ENCODE measurements around the gene PRKCB.
"Not testable (repeated sequence)": the region's sequence is repeated elsewhere in the genome, so short reads cannot be mapped to it uniquely, and the experiment has no call there.

Gene PRKCB

DNA sequence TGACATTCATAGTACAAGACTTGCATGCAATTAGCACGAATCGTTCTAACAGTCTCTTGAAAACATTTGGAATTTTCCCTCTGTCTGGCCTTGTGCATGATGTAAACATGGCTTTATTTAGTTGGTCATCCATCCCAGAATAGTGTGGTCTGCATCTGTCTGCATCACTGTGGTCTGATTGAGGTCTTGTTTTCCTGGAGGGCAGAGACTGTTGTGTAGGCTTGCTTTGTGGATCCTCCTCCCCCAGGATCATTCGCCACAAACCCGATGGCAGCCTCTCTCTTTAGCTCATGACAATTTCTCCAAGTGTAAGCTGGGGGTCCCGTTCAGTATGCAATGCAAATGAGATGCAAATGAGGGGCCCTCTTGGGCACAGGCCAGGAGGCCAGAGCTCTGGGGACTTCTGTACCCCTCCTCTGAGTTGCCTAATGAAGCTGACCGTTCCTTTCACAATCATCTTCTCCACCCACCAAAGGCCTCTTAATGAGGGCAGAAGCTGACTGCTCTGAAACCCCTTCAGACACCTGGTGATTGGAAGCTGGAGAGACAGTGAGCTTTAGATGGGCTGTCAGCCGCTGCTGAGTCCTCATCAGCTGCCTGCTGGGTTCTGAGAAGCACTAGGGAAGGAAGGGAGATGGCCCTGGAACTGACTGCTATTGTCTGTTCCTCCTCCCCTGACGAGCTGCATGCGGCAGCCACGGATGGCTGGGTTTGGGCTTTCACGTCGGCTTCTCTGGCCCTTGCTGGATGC lies 219.1 kb downstream of the PRKCB start:
- DNase-seq = no peak

DNA sequence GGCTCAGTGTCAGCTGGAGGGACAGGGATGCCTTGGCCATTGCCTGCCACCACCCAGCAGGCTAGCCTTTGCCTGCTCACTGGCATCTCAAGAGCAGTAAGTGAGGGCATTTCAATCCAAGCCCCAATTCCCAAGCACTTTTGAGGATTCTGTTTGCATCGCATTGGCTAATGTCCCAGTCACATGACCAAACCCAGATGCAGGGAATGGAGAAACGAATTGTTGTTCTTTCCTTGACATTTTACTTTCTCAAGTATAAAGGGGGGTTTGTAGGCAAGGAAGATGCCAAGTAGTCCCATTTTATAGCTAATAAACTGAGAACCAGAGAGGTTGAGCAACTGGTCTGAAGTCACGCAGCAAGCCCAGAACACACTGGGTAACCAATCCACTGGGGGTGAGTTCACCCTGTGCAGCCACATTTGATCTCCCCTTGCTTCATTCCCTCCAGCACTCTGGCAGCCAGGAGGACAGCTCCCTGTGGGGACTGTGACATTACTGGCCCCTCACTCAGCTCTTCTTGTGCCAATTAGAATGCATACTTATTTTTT lies 226.6 kb downstream of the PRKCB start:
- DNase-seq = no peak

DNA sequence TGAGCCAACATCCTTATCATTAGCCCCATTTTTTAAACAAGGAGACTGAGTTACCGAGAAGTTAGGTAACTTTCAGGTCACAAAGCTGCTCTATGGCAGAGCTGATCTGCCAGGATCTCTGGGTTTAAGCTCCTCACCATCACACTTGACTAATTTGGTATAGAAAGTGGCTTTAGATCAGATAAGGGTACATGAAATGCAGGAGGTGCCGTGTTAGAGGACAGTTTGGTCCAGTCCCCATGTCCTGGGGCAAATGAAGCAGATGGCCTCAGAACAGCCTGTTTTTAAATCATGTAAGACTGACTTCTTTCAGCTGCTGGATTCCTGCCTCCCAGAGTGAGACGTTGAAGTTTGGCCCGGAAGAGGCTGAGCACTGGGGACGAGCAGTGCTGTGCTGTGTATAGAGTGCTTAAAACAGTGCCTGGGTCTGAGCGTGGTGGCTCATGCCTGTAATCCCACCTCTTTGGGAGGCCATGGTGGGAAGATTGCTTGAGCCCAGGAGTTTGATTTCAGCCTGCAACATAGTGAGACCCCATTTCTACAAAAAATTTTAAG lies 233.3 kb downstream of the PRKCB start:
- DNase-seq = no peak

DNA sequence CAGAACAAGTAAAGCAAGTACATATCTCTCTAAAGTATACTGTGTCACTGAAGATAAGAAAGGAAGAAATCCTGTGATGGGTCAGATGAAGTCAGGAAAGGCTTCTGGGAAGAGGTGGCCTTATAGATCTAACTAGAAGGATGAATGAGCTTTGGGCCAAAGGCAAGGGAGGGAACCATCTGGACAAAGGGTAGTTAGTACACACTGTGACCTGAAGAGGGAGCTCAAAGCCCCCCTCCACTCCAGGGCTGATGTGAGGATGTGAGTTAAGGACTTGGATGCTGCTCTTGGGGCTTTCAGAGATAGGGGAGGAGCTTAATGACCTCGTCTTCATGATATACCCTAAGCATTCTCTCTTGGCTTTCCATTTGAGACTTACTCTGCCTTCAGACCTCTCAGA lies 235.1 kb downstream of the PRKCB start:
- peak; percentile 69 for DNase-seq

DNA sequence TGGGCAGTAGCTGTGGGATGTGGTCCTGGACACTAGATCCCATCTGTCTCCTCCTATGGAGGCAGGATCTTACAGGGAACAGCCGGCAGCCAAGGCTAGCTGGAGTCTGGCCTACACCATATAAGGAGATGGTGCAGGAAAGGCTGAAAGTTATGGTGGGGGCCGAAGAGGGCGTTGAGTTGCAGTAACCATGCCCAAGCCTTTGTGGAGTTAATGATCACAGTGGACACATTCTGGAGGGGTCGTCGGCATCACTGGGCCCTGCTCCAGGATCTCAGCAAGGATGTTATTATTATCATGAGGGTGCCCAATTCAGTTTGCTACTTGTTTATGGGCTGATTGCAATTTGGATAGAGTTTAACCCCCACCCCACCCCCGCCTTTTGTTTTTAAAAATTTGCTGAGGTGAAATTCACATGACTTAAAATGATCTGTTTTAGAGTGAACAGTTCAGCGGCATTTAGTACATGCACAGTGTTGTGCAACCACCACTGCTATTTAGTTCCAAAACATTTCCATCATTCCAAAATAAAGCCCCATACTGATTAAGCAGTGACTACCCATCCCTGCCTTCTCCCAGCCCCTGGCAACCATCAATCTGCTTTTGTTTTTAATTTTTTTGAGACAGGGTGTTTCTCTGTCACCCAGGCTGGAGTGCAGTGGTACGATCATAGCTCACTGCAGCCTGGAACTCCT lies 236.0 kb downstream of the PRKCB start:
- DNase-seq = no peak

DNA sequence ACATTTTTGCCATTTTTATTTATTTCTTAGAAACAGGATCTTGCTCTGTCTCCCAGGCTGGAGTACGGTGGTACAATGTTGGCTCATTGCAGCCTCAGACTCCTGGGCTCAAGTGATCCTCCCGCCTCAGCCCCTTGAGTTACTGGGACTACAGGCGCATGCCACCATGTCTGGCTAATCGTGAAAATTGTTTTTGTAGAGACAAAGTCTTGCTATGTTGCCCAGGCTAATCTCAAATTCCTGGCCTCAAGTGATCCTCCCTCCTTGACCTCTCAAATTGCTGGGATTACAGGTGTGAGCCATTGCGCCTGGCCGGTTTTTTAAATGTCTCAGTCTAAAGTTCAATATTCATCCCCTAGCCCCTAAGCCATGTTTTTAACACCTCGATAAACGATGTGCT lies 237.5 kb downstream of the PRKCB start:
- no peak for DNase-seq

DNA sequence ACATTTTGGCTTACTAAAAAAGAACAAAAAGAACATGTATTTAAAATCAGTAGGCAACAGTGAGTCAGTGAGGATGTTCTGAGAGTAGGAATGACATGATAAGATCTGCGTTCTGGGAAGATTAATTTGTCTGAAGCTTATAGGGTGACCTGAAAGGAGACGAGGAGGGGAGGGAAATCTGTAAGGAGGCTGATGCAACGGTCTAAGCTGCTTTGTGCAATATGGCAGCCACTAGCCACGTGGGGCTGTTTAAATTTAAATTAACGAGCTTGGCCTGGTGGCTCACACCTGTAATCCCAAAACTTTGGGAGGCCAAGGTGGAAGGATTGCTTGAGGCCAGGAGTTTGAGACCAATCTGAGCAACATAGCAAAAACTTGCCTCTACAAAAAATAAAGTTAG lies 238.8 kb downstream of the PRKCB start:
- no peak for DNase-seq

DNA sequence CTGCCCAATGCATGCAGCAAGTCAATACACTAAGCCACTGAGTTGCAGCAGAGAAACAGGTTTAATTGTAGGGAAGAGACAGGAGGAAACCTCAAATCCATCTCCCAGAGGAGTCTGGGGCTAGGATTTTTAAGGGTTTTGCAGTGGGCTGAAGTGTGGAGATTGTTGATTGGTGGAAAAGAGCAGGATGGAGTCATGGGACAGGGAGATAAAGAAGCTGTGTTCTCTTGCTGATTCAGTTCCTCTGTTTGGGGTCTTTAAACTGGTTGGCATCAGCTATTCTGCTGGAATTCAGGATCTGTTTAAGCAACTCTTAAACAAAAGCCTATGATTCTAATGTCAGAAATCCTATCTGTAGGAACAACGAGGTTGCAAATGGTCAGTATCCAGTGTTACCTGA lies 239.5 kb downstream of the PRKCB start:
- no peak for DNase-seq

DNA sequence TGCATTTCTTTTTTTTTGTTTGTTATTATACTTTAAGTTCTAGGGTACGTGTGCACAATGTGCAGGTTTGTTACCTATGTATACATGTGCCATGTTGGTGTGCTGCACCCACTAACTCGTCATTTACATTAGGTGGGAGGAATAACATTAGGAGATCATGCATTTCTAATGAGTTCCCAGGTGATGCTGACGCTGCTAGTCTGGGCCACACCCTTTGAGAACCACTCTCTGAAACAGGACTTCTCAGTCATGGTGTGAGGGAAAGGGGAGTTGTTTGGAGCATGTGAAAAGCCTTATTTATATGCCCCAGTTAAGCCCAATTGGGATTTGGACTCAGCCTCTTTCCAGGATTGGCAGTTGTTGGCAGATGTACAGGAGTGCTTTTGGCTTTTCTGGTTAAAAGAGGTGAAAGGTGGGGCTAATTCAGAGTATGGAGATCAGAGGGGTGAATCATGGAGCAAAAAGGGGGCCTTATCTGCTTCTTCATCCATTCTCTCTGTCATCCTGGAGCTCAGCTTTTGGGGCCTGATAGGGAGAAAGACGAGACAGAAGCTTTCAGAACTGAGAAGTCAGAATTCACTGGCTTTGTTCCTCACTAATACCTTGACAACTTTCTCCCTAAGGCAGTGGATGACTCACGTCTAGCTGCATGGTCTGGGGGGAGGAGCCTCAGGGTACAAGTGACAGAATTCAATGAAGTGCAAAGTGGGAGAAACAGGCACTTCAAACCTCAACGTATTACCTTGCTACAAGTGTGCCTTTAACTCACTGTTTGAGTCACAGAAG lies 240.3 kb downstream of the PRKCB start:
- DNase-seq = no peak

DNA sequence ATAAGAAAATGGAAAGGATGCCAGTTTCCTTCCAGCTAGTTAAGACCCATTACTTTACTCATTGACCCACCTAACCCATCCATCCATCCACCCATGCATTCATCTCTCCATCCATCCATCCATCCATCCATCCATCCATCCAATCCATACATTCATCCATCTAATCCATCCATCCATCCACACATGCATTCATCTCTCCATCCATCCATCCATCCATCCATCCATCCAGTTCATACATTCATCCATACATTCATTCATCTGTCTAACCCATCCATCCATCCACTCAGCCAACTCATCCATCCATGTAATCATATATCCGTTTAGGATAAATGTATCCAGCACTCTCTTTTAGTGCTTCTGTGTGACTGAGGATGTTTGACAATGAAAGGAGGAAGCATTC lies 241.5 kb downstream of the PRKCB start:
- DNase-seq = no peak

DNA sequence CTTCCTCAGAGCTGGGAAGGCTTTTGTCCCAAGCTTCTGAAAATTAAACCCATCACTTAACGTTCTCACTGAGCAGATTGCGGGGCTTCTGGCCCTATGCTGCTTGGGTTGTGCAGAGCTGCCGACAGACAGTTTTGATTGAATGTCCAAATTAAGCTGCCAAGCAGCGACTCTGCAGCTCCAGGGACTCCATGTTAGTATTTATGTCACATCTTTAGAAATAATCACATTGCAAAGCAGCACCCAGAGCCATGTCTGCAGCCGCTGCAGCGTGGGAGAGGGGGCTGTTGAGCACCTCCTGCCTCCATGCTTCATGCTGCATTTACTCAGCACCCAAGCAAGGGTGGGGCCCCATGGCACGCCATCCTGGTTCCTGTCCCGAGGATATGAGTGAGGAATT lies 242.2 kb downstream of the PRKCB start:
- no peak for DNase-seq

DNA sequence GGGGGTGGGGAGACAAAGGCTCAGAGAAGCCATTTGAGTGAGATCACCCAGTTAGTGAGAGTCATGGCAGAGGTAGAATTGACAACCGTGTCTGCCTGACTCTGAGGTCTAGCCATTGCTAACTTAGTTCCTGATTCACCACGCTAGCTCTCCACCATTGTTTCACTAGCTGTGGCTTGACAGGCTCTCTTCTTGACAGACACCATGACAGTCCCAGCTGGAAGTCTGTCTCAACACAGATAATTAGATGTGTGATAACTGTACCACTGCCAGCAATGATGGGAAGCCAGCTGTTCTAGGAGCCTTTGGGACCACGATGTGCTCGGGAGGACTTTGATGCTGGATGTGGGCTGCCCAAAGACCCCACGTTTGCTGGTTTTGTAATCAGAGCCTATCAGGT lies 249.9 kb downstream of the PRKCB start:
- no peak for DNase-seq

DNA sequence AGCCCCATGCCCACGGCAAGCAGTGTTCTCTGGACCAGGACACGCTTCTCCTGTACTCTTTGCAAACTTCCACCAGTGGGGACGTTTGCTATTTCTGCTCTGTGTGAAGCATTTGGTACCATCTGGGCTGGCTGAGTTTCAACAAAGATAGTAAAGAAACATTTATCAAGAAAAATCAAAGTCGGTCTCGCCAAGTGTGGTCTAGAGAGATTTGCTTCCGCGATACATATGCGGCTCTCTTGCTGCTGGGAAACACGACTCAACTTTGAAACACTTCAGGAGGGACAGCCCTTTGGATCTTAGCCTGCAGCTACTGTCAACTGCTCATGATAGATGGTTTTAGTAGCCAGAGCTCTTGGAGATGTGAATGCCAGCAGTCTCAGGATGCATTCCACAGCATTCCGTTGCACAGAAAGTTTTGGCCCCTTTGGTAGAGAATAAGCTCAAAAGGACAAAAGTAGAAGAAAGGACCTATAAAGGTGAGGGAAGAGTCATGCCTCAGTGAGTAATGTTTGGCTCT lies 252.2 kb downstream of the PRKCB start:
- DNase-seq = no peak

DNA sequence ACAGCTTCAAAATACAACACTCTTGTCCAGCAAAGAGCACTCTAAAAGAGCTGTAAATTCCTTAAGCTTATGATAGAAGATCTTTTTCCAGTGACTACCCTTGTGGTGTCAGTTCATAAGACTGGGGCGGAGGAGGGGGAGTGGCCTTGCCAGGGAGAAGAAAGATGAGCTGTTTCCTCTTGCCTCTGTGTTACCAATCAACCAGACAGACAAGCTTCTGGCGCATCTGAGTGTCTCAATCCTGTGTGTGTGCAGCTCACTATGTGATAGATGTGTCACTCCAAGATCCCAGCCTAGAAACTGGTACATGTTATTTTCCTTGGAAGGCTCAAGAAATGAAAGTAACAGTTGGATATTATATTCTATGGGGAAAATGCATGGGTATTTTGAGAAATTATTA lies 253.0 kb downstream of the PRKCB start:
- no peak for DNase-seq

DNA sequence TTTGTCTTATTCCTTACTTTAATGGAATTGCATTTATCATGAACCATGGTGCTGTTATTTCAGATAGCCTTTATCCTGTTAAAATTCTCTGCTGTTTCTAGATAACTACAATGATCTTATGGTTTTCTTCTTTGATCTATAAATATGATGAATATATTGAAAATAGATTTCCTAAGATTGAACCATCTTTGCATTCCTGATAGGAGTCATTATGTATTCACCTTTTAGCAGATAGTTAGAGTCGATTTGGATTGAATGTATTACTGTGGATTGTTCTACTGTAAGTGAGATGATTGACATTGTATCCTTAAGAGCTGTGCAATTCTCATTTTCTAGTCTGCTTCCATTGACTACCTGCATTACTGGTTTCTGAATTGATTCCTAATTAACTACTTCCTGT lies 255.3 kb downstream of the PRKCB start:
- no peak for DNase-seq

DNA sequence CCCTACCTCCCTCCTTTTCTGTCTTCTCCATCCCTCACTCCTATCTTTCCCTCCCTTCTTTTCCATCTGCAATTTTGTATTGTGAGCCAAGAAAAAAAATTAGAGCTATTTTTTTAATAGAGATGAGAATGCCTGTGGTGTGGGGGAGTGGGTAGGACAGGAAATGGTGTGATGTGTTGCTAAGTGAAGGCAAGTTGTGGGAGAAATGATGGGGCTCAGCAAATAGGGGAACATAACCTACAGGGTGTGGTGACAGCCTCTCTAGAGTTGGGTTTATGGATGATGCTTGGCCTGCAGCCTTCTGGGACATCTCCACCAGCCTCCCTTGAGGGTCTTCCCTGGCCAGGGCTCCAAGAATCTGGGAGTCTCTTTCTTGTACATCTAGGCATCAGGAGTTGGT lies 257.3 kb downstream of the PRKCB start:
- no peak for DNase-seq

DNA sequence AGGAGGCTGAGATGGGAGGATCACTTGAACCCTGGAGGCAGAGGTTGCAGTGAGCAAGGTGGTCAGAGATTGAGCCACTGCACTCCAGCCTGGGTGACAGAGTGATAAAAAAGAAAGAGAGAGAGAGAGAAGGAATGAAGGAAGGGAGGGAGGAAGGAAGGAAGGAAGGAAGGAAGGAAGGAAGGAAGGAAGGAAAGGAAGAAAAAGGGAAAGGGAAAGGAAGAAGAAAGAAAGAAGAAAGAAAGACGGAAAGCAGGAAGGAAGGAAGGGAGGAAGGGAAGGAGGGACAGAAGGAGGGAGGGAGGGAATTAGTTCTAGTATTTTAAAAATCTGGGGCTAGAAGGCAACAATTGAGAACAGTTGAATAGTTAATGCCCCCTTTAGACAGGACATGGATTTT lies 258.9 kb downstream of the PRKCB start:
- DNase-seq = no peak

DNA sequence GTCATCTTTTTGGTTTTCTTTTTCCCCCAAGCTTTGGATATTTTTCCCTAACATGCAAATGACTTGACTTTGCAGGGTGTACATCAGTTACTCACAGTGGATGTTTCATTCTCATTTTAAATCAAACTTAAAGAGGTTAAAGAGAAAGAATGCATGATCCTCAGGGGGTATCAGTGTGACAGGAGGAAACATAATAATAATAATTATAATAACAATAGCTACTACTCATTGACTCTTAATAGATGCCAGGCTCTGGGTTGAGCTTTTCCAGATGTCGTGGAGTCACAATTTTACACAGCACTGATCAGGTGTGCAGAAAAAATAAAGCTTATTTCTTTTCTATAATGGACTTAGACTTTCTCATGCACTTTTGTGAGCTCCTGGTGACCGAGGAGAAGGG lies 263.1 kb downstream of the PRKCB start:
- no peak for DNase-seq

DNA sequence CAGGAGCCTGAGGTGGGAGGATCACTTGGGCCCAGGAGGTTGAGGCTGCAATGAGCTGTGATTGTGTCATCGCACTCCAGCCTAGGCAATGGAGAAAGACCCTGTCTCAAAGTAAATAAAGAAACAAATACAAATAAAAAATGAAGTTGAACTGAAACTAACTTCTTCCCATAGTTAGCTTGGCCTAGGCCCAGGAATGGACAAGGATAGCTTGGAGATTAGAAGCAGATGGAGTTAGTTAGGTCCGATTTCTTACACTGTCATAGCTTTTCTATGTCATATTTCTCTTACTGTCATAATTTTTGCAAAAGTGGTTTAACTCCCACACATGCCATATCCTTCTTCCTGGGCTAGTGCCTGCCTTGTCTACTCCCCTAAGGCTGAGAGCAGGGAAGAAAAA lies 265.6 kb downstream of the PRKCB start:
- no peak for DNase-seq

DNA sequence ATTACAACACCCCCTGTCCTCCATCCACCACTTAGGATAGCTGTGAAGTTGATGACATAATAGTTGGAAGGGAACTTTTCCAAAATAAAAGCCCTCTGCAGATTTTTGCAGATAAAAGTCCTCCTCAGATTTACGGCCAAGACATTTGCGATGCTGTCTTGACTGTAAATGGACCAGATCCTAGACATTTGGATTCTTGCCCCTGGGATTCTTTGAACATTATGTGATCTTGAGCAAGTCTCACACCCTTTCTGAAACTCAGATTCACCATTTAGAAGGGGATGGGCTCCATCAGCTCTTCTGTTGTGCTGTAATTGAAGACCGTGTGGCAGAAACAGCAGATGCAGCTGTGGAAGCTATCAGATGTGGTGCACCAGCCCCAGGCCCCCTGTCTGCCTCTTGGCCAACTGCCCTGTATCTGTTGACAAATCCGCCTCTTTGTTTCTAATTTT lies 266.5 kb downstream of the PRKCB start:
- no peak for DNase-seq

DNA sequence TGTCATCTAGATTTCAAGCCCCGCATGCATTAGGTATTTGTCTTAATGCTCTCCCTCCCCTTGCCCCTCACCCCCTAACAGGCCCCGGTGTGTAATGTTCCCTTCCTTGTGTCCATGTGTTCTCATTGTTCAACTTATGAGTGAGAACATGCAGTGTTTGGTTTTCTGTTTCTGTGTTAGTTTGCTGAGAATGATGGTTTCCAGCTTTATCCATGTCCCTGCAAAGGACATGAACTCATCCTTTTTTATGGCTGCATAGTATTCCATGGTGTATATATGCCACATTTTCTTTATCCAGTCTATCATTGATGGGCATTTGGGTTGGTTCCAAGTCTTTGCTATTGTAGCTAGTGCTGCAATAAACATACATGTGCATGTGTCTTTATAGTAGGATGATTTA lies 269.7 kb downstream of the PRKCB start:
- DNase-seq = not testable (repeated sequence)

DNA sequence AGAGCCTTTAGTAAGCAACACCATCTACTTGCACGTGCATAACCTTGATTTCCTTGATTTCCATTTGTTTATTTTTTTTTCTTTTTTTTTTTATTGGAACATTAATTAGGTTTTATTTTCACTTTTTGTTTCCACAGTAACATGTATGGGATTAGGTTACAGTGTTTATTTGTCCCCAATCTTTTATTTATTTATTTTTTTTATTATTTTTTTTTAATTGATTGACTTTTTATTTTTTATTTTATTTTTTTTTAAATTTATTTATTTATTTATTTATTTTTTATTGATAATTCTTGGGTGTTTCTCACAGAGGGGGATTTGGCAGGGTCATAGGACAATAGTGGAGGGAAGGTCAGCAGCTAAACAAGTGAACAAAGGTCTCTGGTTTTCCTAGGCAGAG lies 272.3 kb downstream of the PRKCB start:
- not testable (repeated sequence) for DNase-seq

DNA sequence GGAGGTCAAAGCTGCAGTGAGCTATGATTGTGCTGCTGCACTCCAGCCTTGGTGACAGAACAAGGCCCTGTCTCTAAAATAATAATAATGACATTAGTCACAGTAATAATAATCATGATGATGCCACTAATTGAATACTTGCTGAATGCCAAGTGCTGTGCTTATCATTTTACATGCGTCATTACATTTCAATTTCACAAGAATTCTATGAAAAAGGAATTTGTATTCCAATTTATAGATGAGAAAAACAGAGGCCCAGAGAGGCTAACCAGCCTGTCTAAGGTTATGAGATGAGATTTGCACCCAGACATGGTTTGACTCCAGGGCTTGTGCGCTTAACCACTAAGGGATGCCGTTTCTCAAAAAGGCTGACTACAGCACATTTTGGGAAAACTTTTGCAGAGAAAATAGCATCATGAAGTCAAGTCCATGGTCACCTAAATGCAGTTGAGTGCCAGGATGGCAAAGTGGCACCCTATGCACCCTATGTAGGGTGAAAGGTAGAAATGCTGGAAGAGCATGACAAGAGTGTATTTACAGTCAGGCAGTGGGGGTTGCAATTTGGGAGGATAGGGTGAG lies 276.0 kb downstream of the PRKCB start:
- DNase-seq = no peak
